Activated B cell treated with CpG ODN at 0.5 μM for 24 hours (primary cell): Measurements from ENCODE around the gene ETNK2. TPM values are rescaled to one million over a fixed set of nuclear protein-coding genes. Genes with fewer than 3 reads are reported as not detected.
"Not testable (repeated sequence)": the region's sequence is repeated elsewhere in the genome, so short reads cannot be mapped to it uniquely, and the experiment has no call there.

Experiments used
- ATAC-seq: fragments of 200-7000 bp; cut with Tn5 transposase; one replicate; pipeline ENCODE4 v1.10.0; 2021; ENCODE audit warnings: low read depth, mild to moderate bottlenecking, moderate library complexity
- CTCF ChIA-PET: fragments of 350-600 bp; sonication (Branson Sonifier 250); formaldehyde crosslinking; loops from one replicate; lab custom pipeline; 2021; ENCODE audit warnings: antibody characterized with exemption; lab: Charles Lee
- POLR2A ChIA-PET: fragments of 350-600 bp; sonication (Branson Sonifier 250); formaldehyde crosslinking; loops from one replicate; lab custom pipeline; 2021; ENCODE audit warnings: antibody characterized with exemption; lab: Charles Lee
- DNase-seq: peaks from one replicate; pipeline ENCODE4 v3.0.0; 2022
- H3K27ac Mint-ChIP-seq: one replicate; pipeline ENCODE4 v1.8.0; 2020; ENCODE audit warnings: mixed read lengths
- H3K27me3 Mint-ChIP-seq: one replicate; pipeline ENCODE4 v1.8.0; 2021; ENCODE audit warnings: mixed read lengths
- H3K36me3 Mint-ChIP-seq: one replicate; pipeline ENCODE4 v1.8.0; 2021; ENCODE audit warnings: low read depth, mixed read lengths
- H3K4me1 Mint-ChIP-seq: one replicate; pipeline ENCODE4 v1.8.0; 2021; ENCODE audit warnings: mixed read lengths
- H3K4me3 Mint-ChIP-seq: one replicate; pipeline ENCODE4 v1.8.0; 2020; ENCODE audit warnings: mild to moderate bottlenecking, mixed read lengths
- H3K9me3 Mint-ChIP-seq: one replicate; pipeline ENCODE4 v1.8.0; 2020; ENCODE audit warnings: mixed read lengths
- intact Hi-C: fragments of 100-400 bp; cut with micrococcal nuclease; formaldehyde crosslinking; loops from one replicate; pipeline ENCODE4 v1.15.1; 2024
- total RNA-seq: library from RNA; stranded (reverse); gene quantifications from 2 replicates; pipeline ENCODE4 v1.2.3, GENCODE V29; 2022
- TF ChIP-seq, protein P1 (sequence below): fragments of 200-600 bp; IDR thresholded peaks from one replicate; pipeline ENCODE4 v1.8.0; 2022; ENCODE audit warnings: antibody characterized with exemption, mild to moderate bottlenecking

Gene ETNK2
- total RNA-seq, 1 donor from 2014 or later = 0.16 TPM

DNA sequence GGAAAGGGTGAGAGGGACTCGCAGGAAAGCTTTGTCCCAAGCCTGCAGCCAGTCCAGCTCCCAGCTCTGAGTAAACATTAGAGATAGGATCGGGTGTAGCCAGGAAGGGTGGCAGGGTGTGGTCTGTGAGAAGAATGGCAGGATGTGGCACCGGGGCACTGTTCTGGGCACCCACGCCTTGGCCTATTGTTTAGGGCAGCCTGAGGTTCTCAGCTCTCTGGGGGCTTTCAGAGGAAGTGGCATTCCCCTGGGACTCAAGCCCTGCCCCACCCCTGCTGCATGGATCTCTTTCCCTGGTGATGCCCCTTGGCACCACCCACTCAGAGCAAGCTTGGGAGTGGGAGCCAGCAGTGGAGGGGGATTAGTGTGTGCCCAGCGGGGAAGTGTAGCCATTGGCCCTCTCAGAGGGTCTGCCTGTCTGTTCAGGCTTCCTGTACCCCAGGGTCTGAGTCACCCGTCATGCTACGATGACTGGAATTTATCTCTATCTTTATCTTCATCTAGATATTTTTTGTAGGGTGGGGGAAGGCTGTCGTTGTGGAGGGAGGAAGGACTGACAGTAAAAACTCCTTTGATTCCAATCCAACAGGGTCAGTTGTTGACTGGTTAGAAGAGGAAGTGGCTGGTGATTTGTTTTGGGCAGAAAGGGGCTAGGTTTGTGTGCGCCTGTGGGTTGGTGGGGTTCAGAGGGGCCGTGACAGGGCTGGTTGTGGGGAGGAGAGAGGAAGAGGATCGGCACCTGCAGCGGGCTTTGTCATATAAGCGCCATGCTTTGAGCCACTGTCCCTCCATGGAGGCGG is 47.3 kb downstream of the ETNK2 start:
- Mint-ChIP-seq H3K27ac (peak overlapping the region; percentile 19), H3K9me3 (no peaks in the 10 kb centered on the region), H3K36me3 (no peaks in the 10 kb centered on the region), H3K4me1 (peaks cover 31% of the 10 kb centered on the region), H3K4me3 (no peak overlapping the region), H3K27me3 (peaks cover 5% of the 10 kb centered on the region)
- POLR2A ChIA-PET = no interaction called here
- intact Hi-C loops = no loop called here
- peak; percentile 76 for ATAC-seq
- TF ChIP-seq, protein P1, sequence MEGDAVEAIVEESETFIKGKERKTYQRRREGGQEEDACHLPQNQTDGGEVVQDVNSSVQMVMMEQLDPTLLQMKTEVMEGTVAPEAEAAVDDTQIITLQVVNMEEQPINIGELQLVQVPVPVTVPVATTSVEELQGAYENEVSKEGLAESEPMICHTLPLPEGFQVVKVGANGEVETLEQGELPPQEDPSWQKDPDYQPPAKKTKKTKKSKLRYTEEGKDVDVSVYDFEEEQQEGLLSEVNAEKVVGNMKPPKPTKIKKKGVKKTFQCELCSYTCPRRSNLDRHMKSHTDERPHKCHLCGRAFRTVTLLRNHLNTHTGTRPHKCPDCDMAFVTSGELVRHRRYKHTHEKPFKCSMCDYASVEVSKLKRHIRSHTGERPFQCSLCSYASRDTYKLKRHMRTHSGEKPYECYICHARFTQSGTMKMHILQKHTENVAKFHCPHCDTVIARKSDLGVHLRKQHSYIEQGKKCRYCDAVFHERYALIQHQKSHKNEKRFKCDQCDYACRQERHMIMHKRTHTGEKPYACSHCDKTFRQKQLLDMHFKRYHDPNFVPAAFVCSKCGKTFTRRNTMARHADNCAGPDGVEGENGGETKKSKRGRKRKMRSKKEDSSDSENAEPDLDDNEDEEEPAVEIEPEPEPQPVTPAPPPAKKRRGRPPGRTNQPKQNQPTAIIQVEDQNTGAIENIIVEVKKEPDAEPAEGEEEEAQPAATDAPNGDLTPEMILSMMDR = no peak
- CTCF ChIA-PET = no interaction called here
- DNase-seq = no peak

DNA sequence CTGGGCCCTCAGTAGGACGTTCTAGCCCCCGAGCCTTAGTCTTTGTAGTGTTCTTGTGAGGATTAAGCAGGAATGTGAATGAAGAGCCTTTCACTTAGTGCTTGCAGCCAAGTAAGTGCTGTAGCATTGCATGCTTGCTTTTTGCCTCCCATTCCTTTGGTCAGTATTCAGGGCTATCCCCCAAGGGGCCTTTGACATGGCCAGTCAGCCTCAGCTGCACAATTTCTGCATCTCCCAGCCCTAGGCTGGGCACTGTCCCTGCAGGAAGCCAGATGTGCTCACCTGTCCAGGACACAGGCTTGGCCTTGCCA is 48.5 kb downstream of the ETNK2 start:
- ATAC-seq (no peak), DNase-seq (no peak)
- ChIA-PET CTCF (no interaction called here), POLR2A (no interaction called here)
- H3K36me3 Mint-ChIP-seq = no peaks in the 10 kb centered on the region
- H3K27me3 Mint-ChIP-seq = peaks cover 8% of the 10 kb centered on the region
- H3K27ac Mint-ChIP-seq = no peak overlapping the region
- TF ChIP-seq, protein P1 = no peak
- H3K9me3 Mint-ChIP-seq = no peaks in the 10 kb centered on the region
- peaks cover 31% of the 10 kb centered on the region for H3K4me1 Mint-ChIP-seq
- H3K4me3 Mint-ChIP-seq = no peak overlapping the region
- intact Hi-C loops = no loop called here

GRCh38 chr1:204102739-204103430 is 49.0 kb downstream of the ETNK2 start:
- no peaks in the 10 kb centered on the region for H3K36me3 Mint-ChIP-seq
- CTCF ChIA-PET = no interaction called here
- no peaks in the 10 kb centered on the region for H3K9me3 Mint-ChIP-seq
- ATAC-seq (no peak), DNase-seq (no peak)
- H3K4me3 Mint-ChIP-seq = peak overlapping the region; percentile 6
- TF ChIP-seq, protein P1 = no peak
- POLR2A ChIA-PET = no interaction called here
- intact Hi-C loops = no loop called here
- peaks cover 8% of the 10 kb centered on the region for H3K27me3 Mint-ChIP-seq
- H3K4me1 Mint-ChIP-seq = peaks cover 31% of the 10 kb centered on the region
- H3K27ac Mint-ChIP-seq = no peak overlapping the region

DNA sequence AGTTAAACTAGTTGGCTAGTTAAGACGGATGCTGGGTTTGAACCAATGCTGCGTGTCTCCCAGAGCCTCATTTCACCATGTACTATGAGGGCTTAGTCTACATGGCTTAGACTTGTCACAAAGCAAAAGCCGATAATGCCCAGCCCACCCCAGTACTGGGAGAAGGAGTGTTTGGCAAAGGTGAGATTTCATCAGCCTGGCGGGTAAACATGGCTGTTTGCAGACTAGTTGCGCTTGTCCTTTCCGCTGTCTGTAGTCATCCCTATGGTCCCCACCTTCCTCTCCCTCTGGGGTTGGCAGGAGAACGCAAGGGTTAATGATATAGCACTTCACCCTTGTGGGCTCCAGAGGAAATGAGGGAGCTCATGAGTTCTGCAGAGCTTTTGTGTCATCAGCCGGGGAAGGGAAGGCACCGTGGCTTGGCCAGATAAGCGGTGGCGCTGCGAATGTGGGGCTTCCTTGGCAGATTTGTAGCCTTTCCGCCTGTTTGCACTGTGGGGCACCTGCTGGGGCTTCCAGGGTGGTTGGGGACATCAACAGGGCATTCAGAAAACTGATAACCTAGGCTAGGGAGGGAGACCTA is 49.7 kb downstream of the ETNK2 start:
- intact Hi-C loops = no loop called here
- TF ChIP-seq, protein P1 = no peak
- no peaks in the 10 kb centered on the region for H3K9me3 Mint-ChIP-seq
- H3K27ac Mint-ChIP-seq = no peak overlapping the region
- ChIA-PET CTCF (no interaction called here), POLR2A (no interaction called here)
- peaks cover 9% of the 10 kb centered on the region for H3K27me3 Mint-ChIP-seq
- H3K4me3 Mint-ChIP-seq = no peak overlapping the region
- no peak for ATAC-seq
- no peak for DNase-seq
- H3K4me1 Mint-ChIP-seq = peaks cover 31% of the 10 kb centered on the region
- H3K36me3 Mint-ChIP-seq = no peaks in the 10 kb centered on the region

GRCh38 chr1:204099754-204100153 is 52.1 kb downstream of the ETNK2 start:
- H3K9me3 Mint-ChIP-seq, H3K27ac Mint-ChIP-seq, H3K36me3 Mint-ChIP-seq, DNase-seq, H3K4me3 Mint-ChIP-seq, intact Hi-C loops, CTCF ChIA-PET, ATAC-seq: not testable (repeated sequence)
- Mint-ChIP-seq H3K4me1 (peaks cover 27% of the 10 kb centered on the region), H3K27me3 (peaks cover 15% of the 10 kb centered on the region)
- POLR2A ChIA-PET = interaction anchor here (0.6 kb wide), 1 partner anchor 392 kb away, joined by 3 read pairs; no protein-coding TSS in a partner anchor
